CD4-positive, alpha-beta T cell (primary cell): ENCODE data around the gene DUOX1. TPM values are rescaled to one million over a fixed set of nuclear protein-coding genes. Genes with fewer than 3 reads are reported as not detected.
"Not testable (repeated sequence)": the region's sequence is repeated elsewhere in the genome, so short reads cannot be mapped to it uniquely, and the experiment has no call there.

Source experiments
- ATAC-seq: fragments of 200-7000 bp; cut with Tn5 transposase; one replicate; pipeline ENCODE4 v1.10.0; 2022; ENCODE audit warnings: mild to moderate bottlenecking; ENCODE audit not compliant: poor library complexity
- CTCF ChIA-PET: fragments of 350-600 bp; sonication (Branson Sonifier 250); formaldehyde crosslinking; loops from one replicate; lab custom pipeline; 2021; ENCODE audit warnings: antibody characterized with exemption, inconsistent platforms; lab: Charles Lee
- POLR2A ChIA-PET: fragments of 350-600 bp; sonication (Branson Sonifier 250); formaldehyde crosslinking; loops from one replicate; lab custom pipeline; 2021; ENCODE audit warnings: antibody characterized with exemption, inconsistent platforms; lab: Charles Lee
- DNase-seq, 14 experiments: peaks; one replicate each; pipeline ENCODE4 v3.0.0-alpha.2; 2013 to 2020; ENCODE audit warnings: mixed read lengths in 2 of 14
- H3K27ac ChIP-seq, 2 donors: one replicate each; pipeline versions ENCODE4 v1.5.1 to v1.7.0; 2013; ENCODE audit warnings: low read length in 2 of 2, low read depth in 1 of 2, mild to moderate bottlenecking in 1 of 2
- H3K27me3 ChIP-seq, 2 experiments: 1 replicate in 1 of 2; 2 replicates in 1 of 2; pipeline versions ENCODE4 v1.6.1 to v1.7.0; 2013; ENCODE audit warnings: low read length in 2 of 2, control low read depth in 1 of 2, mild to moderate bottlenecking in 1 of 2, moderate library complexity in 1 of 2; ENCODE audit not compliant: insufficient read depth in 2 of 2, control insufficient read depth in 1 of 2
- H3K36me3 ChIP-seq: one replicate; pipeline ENCODE4 v1.6.1; 2013; ENCODE audit warnings: low read length, control low read depth; ENCODE audit not compliant: insufficient read depth
- H3K4me1 ChIP-seq: one replicate; pipeline ENCODE4 v1.6.1; 2013; ENCODE audit warnings: low read length, control low read depth; ENCODE audit not compliant: insufficient read depth
- H3K4me3 ChIP-seq: one replicate; pipeline ENCODE4 v1.5.1; 2013; ENCODE audit warnings: mild to moderate bottlenecking, low read length, moderate library complexity
- H3K9me3 ChIP-seq, 2 experiments: 1 replicate in 1 of 2; 2 replicates in 1 of 2; pipeline versions ENCODE4 v1.6.1 to v1.7.0; 2013; ENCODE audit warnings: low read length in 2 of 2, mild to moderate bottlenecking in 2 of 2, control low read depth in 1 of 2, moderate library complexity in 1 of 2; ENCODE audit not compliant: control insufficient read depth in 1 of 2, insufficient read depth in 1 of 2
- H3K27ac Mint-ChIP-seq: one replicate; pipeline ENCODE4 v1.8.0; 2020; ENCODE audit warnings: mixed read lengths
- H3K27me3 Mint-ChIP-seq: one replicate; pipeline ENCODE4 v1.8.0; 2021; ENCODE audit warnings: mixed read lengths
- H3K36me3 Mint-ChIP-seq: one replicate; pipeline ENCODE4 v1.8.0; 2021; ENCODE audit warnings: low read depth, mixed read lengths
- H3K4me1 Mint-ChIP-seq: one replicate; pipeline ENCODE4 v1.8.0; 2021; ENCODE audit warnings: low read depth, mixed read lengths
- H3K4me3 Mint-ChIP-seq: one replicate; pipeline ENCODE4 v1.8.0; 2020; ENCODE audit warnings: mild to moderate bottlenecking, mixed read lengths
- H3K9me3 Mint-ChIP-seq: one replicate; pipeline ENCODE4 v1.8.0; 2020; ENCODE audit warnings: mixed read lengths
- CTCF ChIP-seq: fragments of 200-600 bp; IDR thresholded peaks from one replicate; pipeline ENCODE4 v1.8.0; 2022; ENCODE audit warnings: antibody characterized with exemption, mild to moderate bottlenecking
- intact Hi-C, 2 experiments: fragments of 100-400 bp; cut with DNase I in 1 of 2; cut with micrococcal nuclease in 1 of 2; formaldehyde crosslinking; loops; one replicate each; pipeline versions ENCODE4 v1.15.1 to v1.9.0; 2023 to 2025; cut with DNase I, micrococcal nuclease
- total RNA-seq, 174 experiments: library from RNA in 2 of 174; stranded (reverse) in 2 of 174; gene quantifications; one replicate each; pipeline ENCODE4 v1.2.3 and lab custom pipeline; 2021 to 2026

Gene DUOX1
- total RNA-seq, 2 experiments from 2014 or later, result 0.17 to 0.25 TPM

DNA sequence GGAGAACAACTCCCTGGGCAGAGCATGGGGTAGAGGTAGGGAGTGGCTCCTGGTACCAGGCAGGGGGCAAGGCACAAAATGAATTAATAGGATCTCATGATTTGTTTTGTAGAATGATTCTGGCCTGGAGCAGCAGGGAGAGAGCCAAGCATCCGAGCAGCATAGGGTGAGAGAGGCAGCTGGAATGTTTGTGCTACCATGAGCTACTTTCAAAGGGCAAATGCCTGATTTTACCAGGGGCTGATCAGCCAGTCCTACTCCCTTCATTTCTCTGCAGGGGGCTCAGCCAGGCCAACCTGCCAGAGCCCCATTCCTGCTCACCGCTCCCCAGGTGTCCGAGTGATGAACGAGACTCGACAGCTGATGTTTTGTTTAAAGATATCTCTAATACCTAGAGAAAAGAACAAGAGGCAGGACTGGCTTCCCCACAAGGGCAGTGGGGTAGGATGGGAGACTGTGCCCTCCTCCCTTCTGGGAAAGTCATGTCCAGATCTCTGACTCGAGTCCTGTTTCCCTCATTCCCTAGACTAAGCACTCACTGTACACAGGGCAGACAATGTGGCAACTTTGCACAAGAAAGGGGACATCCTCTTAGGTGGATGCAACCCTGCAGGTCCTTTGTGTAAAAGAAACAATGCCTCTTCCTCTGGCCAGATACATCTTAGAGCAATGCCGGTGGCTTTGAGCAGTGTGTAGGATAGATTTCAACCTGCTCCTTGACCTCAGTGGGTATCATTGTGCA is 28.7 kb upstream of the DUOX1 start:
- ChIA-PET CTCF (no interaction called here), POLR2A (no interaction called here)
- H3K4me1 Mint-ChIP-seq, result no peaks in the 10 kb centered on the region
- no peaks in the 10 kb centered on the region for H3K36me3 Mint-ChIP-seq
- Histone ChIP-seq H3K27me3 (peaks cover 0 to 2% of the 10 kb centered on the region in 2 experiments), H3K4me3 (no peak overlapping the region), H3K9me3 (peaks cover 0 to 2% of the 10 kb centered on the region in 2 experiments), H3K27ac (no peak overlapping the region), H3K4me1 (no peaks in the 10 kb centered on the region), H3K36me3 (no peaks in the 10 kb centered on the region)
- no peak overlapping the region for H3K27ac Mint-ChIP-seq
- H3K4me3 Mint-ChIP-seq, result no peak overlapping the region
- H3K9me3 Mint-ChIP-seq, result no peaks in the 10 kb centered on the region
- intact Hi-C loops, result no loop called here
- H3K27me3 Mint-ChIP-seq, result peaks cover 34% of the 10 kb centered on the region
- DNase-seq (no peak), ATAC-seq (no peak)
- TF ChIP-seq CTCF, result no peak

DNA sequence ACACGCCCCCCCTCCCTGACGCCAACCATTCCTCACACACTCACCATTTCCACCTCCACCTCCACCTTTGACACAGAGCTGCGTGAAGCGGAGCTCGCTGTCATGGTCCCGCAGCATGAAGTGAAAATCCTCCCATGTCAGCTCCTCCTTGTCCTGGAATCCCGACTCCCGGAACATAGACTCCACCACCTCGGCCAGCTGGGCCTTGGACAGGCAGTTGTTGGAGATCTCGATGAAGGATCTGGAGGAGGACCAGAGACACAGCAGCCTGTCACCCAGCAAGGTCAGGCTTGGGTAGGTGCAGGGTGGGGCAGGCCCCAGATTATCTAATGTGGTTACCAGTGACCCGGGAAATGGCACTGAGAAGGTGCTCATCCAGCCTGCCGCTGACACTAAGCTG is 28.0 kb upstream of the DUOX1 start:
- no peak for ATAC-seq
- H3K27me3 ChIP-seq, result peaks cover 0 to 3% of the 10 kb centered on the region in 2 experiments
- H3K4me1 ChIP-seq, result no peaks in the 10 kb centered on the region
- Mint-ChIP-seq H3K4me3 (no peak overlapping the region), H3K36me3 (no peaks in the 10 kb centered on the region), H3K9me3 (no peaks in the 10 kb centered on the region), H3K4me1 (no peaks in the 10 kb centered on the region), H3K27ac (no peak overlapping the region), H3K27me3 (peaks cover 41% of the 10 kb centered on the region)
- peaks cover 0 to 6% of the 10 kb centered on the region in 2 experiments for H3K9me3 ChIP-seq
- H3K36me3 ChIP-seq, result no peaks in the 10 kb centered on the region
- H3K27ac ChIP-seq, result no peak overlapping the region
- DNase-seq, result no peak
- H3K4me3 ChIP-seq, result no peak overlapping the region
- CTCF ChIA-PET, result no interaction called here
- no peak for TF ChIP-seq CTCF
- POLR2A ChIA-PET, result no interaction called here
- intact Hi-C loops, result no loop called here

GRCh38 chr15:45102226-45102625 is 27.6 kb upstream of the DUOX1 start:
- no peak for DNase-seq
- Mint-ChIP-seq H3K9me3 (no peaks in the 10 kb centered on the region), H3K27me3 (peaks cover 46% of the 10 kb centered on the region), H3K36me3 (no peaks in the 10 kb centered on the region), H3K4me1 (no peaks in the 10 kb centered on the region), H3K27ac (no peak overlapping the region), H3K4me3 (no peak overlapping the region)
- Histone ChIP-seq H3K27ac (no peak overlapping the region), H3K4me1 (no peaks in the 10 kb centered on the region), H3K4me3 (no peak overlapping the region), H3K27me3 (peaks cover 0 to 3% of the 10 kb centered on the region in 2 experiments), H3K9me3 (peaks cover 0 to 6% of the 10 kb centered on the region in 2 experiments), H3K36me3 (no peaks in the 10 kb centered on the region)
- intact Hi-C loops, result no loop called here
- ChIA-PET CTCF (no interaction called here), POLR2A (no interaction called here)
- no peak for ATAC-seq
- TF ChIP-seq CTCF, result no peak

DNA sequence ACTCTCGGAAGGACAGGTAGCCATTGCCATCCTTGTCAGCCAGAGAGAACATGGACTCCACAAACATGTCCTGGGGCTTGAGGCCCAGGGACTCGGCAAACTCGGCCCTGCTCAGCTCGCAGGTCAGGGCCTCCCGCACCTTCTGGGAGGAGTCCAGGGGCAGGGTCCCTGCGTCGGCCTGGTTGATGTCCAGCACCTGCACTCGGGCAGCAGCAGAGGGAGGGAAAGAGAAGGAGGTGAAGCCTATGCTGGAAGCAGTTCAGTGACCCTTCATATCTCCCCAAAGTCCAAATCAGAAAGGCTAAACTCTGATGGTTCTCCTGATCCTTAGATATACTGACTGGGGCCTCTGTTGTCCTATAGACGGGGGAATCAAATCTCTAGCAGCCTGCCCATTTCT is 25.6 kb upstream of the DUOX1 start:
- H3K36me3 ChIP-seq, H3K27me3 ChIP-seq, ATAC-seq, H3K27ac Mint-ChIP-seq, POLR2A ChIA-PET, CTCF ChIA-PET, H3K4me1 ChIP-seq, H3K27ac ChIP-seq, H3K36me3 Mint-ChIP-seq, H3K9me3 ChIP-seq, H3K4me3 ChIP-seq, H3K9me3 Mint-ChIP-seq, H3K4me1 Mint-ChIP-seq, intact Hi-C loops, H3K4me3 Mint-ChIP-seq, DNase-seq: not testable (repeated sequence)
- H3K27me3 Mint-ChIP-seq, result peaks cover 55% of the 10 kb centered on the region
